K562 (cell line): Measurements from ENCODE around the gene DHRS13. TPM values are rescaled to one million over a fixed set of nuclear protein-coding genes. Genes with fewer than 3 reads are reported as not detected.

Experiments used
- ETV5 ChIP-seq: sonication (generic); formaldehyde crosslinking; IDR thresholded peaks from 2 replicates; pipeline ENCODE4 v1.4.0; 2020; ENCODE audit warnings: low read depth, mild to moderate bottlenecking, missing genetic modification reagents
- NCOA4 ChIP-seq: fragments of 450-650 bp; IDR thresholded peaks from 2 replicates; pipeline ENCODE4 v1.6.1; 2018; ENCODE audit warnings: mild to moderate bottlenecking; ENCODE audit not compliant: partially characterized antibody
- PHF8 ChIP-seq: fragments of 200-600 bp; sonication (generic); IDR thresholded peaks from 2 replicates; pipeline ENCODE4 v1.6.1; 2012; ENCODE audit warnings: mixed run types, mild to moderate bottlenecking, inconsistent platforms, low read length, moderate library complexity, borderline replicate concordance
- RHOXF2B ChIP-seq: fragments of 250-450 bp; sonication (Bioruptor Pico); conservative IDR thresholded peaks from 2 replicates; pipeline ENCODE4 v1.5.1; 2021
- RNF2 ChIP-seq: sonication (generic); IDR thresholded peaks from 2 replicates; pipeline ENCODE4 v1.6.1; 2016
- SAFB ChIP-seq: fragments of 200-400 bp; formaldehyde crosslinking; IDR thresholded peaks from 2 replicates; pipeline ENCODE4 v1.6.1; 2017; ENCODE audit warnings: low read depth, low read length, borderline replicate concordance
- SIN3A ChIP-seq, 2 experiments: fragments of 150-350 bp in 1 of 2; IDR thresholded peaks; 2 replicates each; pipeline ENCODE4 v1.6.1; 2011 to 2016; ENCODE audit warnings: borderline replicate concordance in 2 of 2, low read depth in 2 of 2, low read length in 2 of 2, mild to moderate bottlenecking in 2 of 2, moderate library complexity in 2 of 2; ENCODE audit not compliant: control insufficient read depth in 1 of 2
- ZC3H4 ChIP-seq: sonication (generic); formaldehyde crosslinking; IDR thresholded peaks from 2 replicates; pipeline ENCODE4 v1.9.0; 2021; ENCODE audit warnings: missing genetic modification reagents, borderline replicate concordance
- ZNF212 ChIP-seq: fragments of 450-650 bp; formaldehyde crosslinking; IDR thresholded peaks from 2 replicates; pipeline ENCODE4 v1.4.0; 2020; ENCODE audit warnings: mild to moderate bottlenecking
- ZNF507 ChIP-seq: conservative IDR thresholded peaks from 2 replicates; pipeline ENCODE4 v1.6.1; 2017; ENCODE audit warnings: missing genetic modification characterization, missing compliant biosample characterization
- ZNF79 ChIP-seq: fragments of 250-450 bp; sonication (Bioruptor Pico); IDR thresholded peaks from 2 replicates; pipeline ENCODE4 v1.4.0; 2020; ENCODE audit warnings: low read depth, mild to moderate bottlenecking, moderate library complexity
- polyA plus RNA-seq, 8 experiments: library from polyadenylated mRNA; depleted of rRNA in 4 of 8; stranded (reverse) in 5 of 8; unstranded in 3 of 8; fragments of >200 nt; fragmentation: Nextera tagmentation in 2 of 8; fragmentation: Illumina TruSeq in 1 of 8; extraction: Ambion mirVana in 2 of 8; extraction: Trizol in 1 of 8; gene quantifications; 2 replicates each; pipeline versions ENCODE4 v1.2.1 to v1.2.3, GENCODE V29; 2011 to 2014; ENCODE audit warnings: inconsistent platforms in 1 of 8, missing spikeins in 1 of 8
- total RNA-seq, 7 experiments: library from RNA; depleted of rRNA in 6 of 7; stranded (reverse); fragments of >200 nt in 6 of 7; fragmentation: Illumina TruSeq in 2 of 7; extraction: Trizol in 2 of 7; gene quantifications; 2 replicates each; pipeline versions ENCODE4 v1.2.1 to v1.2.3, GENCODE V29; 2011 to 2021; ENCODE audit warnings: low replicate concordance in 1 of 7
- TF ChIP-seq, protein P1 (sequence below): IDR thresholded peaks from 2 replicates; pipeline ENCODE4 v1.6.1; 2016; ENCODE audit warnings: missing genetic modification characterization, missing compliant biosample characterization
- TF ChIP-seq, protein P2 (sequence below): fragments of 200-800 bp; sonication (Bioruptor generic); IDR thresholded peaks from 2 replicates; pipeline ENCODE4 v1.6.1; 2017; ENCODE audit warnings: missing genetic modification characterization, missing compliant biosample characterization
- TF ChIP-seq, protein P3 (sequence below): sonication (generic); formaldehyde crosslinking; IDR thresholded peaks from 2 replicates; pipeline ENCODE4 v1.8.1; 2023; ENCODE audit warnings: mild to moderate bottlenecking, missing genetic modification reagents
- TF ChIP-seq, protein P4 (sequence below): fragments of 200-800 bp; sonication (Bioruptor generic); IDR thresholded peaks from 2 replicates; pipeline ENCODE4 v1.6.1; 2016; ENCODE audit warnings: missing genetic modification characterization, missing compliant biosample characterization

Gene DHRS13
- total and polyA plus RNA-seq, 9 of the 15 experiments (the other 6 are each of a cell fraction or from before 2014, with no cell fraction given), result 0.32 to 52.3 (median 34.3) TPM; not detected in 1

DNA sequence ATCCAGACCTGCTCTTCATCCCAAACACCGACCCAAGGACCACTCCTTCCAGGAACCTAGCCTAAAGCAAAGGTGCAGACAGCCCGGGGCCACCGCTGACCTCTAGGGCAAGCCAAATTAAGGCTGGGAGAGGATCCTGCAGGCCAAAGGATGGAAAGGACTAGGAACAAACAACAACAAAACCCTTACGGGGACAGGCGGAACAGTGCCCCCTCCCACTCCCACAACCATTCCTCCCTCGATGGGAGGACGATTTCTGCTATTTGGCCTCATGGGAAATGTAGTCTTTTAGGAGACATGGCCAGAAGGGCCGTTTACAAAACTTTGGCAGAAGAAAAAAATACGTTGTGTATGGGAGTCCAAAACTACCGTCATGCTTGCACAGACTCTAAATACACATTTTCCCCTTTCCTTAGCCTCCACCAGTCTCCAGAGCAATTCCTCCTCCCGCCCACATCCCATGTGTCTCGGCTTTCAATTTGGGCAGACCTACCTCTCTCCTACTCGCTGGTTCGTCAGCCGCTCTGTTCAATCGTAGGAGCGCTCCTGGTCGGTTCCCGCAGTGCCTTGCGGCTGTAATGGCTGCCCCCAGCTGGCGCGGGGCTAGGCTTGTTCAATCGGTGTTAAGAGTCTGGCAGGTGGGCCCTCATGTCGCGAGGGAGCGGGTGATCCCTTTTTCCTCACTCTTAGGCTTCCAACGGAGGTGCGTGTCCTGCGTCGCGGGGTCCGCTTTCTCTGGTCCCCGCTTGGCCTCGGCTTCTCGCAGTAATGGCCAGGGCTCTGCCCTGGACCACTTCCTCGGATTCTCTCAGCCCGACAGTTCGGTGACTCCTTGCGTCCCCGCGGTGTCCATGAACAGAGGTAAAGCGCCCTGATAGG is 48.2 kb downstream of the DHRS13 start, which contains the start of gene ERAL1 (continued):
- TF ChIP-seq SIN3A (IDR thresholded peaks at IDR 0.05; ENCODE audit: borderline replicate concordance in 2 of 2, control insufficient read depth in 1 of 2, low read depth in 2 of 2, low read length in 2 of 2), result peak; percentile 97
- TF ChIP-seq ZNF79 (CRISPR knock-in tag), result no peak
- no peak for TF ChIP-seq ZC3H4 (CRISPR knock-in tag)
- TF ChIP-seq, protein P1, sequence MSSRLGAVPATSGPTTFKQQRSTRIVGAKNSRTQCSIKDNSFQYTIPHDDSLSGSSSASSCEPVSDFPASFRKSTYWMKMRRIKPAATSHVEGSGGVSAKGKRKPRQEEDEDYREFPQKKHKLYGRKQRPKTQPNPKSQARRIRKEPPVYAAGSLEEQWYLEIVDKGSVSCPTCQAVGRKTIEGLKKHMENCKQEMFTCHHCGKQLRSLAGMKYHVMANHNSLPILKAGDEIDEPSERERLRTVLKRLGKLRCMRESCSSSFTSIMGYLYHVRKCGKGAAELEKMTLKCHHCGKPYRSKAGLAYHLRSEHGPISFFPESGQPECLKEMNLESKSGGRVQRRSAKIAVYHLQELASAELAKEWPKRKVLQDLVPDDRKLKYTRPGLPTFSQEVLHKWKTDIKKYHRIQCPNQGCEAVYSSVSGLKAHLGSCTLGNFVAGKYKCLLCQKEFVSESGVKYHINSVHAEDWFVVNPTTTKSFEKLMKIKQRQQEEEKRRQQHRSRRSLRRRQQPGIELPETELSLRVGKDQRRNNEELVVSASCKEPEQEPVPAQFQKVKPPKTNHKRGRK, result no peak
- TF ChIP-seq PHF8, result peak; percentile 96
- no peak for TF ChIP-seq SAFB
- TF ChIP-seq RHOXF2B, result 0 out of 2 replicates have a peak, but pooled peaks have one; percentile 83
- TF ChIP-seq, protein P2, sequence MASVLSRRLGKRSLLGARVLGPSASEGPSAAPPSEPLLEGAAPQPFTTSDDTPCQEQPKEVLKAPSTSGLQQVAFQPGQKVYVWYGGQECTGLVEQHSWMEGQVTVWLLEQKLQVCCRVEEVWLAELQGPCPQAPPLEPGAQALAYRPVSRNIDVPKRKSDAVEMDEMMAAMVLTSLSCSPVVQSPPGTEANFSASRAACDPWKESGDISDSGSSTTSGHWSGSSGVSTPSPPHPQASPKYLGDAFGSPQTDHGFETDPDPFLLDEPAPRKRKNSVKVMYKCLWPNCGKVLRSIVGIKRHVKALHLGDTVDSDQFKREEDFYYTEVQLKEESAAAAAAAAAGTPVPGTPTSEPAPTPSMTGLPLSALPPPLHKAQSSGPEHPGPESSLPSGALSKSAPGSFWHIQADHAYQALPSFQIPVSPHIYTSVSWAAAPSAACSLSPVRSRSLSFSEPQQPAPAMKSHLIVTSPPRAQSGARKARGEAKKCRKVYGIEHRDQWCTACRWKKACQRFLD (CRISPR knock-in tag), result peak; percentile 58; the same call in 1 of the 2 replicates
- no peak for TF ChIP-seq ZNF212
- TF ChIP-seq, protein P3, sequence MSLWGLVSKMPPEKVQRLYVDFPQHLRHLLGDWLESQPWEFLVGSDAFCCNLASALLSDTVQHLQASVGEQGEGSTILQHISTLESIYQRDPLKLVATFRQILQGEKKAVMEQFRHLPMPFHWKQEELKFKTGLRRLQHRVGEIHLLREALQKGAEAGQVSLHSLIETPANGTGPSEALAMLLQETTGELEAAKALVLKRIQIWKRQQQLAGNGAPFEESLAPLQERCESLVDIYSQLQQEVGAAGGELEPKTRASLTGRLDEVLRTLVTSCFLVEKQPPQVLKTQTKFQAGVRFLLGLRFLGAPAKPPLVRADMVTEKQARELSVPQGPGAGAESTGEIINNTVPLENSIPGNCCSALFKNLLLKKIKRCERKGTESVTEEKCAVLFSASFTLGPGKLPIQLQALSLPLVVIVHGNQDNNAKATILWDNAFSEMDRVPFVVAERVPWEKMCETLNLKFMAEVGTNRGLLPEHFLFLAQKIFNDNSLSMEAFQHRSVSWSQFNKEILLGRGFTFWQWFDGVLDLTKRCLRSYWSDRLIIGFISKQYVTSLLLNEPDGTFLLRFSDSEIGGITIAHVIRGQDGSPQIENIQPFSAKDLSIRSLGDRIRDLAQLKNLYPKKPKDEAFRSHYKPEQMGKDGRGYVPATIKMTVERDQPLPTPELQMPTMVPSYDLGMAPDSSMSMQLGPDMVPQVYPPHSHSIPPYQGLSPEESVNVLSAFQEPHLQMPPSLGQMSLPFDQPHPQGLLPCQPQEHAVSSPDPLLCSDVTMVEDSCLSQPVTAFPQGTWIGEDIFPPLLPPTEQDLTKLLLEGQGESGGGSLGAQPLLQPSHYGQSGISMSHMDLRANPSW (CRISPR knock-in tag), result no peak; the same call in 1 of the 2 replicates
- TF ChIP-seq ETV5, result 0 out of 2 replicates have a peak, but pooled peaks have one; percentile 13
- TF ChIP-seq NCOA4, result no peak
- TF ChIP-seq ZNF507, result no peak
- TF ChIP-seq, protein P4, sequence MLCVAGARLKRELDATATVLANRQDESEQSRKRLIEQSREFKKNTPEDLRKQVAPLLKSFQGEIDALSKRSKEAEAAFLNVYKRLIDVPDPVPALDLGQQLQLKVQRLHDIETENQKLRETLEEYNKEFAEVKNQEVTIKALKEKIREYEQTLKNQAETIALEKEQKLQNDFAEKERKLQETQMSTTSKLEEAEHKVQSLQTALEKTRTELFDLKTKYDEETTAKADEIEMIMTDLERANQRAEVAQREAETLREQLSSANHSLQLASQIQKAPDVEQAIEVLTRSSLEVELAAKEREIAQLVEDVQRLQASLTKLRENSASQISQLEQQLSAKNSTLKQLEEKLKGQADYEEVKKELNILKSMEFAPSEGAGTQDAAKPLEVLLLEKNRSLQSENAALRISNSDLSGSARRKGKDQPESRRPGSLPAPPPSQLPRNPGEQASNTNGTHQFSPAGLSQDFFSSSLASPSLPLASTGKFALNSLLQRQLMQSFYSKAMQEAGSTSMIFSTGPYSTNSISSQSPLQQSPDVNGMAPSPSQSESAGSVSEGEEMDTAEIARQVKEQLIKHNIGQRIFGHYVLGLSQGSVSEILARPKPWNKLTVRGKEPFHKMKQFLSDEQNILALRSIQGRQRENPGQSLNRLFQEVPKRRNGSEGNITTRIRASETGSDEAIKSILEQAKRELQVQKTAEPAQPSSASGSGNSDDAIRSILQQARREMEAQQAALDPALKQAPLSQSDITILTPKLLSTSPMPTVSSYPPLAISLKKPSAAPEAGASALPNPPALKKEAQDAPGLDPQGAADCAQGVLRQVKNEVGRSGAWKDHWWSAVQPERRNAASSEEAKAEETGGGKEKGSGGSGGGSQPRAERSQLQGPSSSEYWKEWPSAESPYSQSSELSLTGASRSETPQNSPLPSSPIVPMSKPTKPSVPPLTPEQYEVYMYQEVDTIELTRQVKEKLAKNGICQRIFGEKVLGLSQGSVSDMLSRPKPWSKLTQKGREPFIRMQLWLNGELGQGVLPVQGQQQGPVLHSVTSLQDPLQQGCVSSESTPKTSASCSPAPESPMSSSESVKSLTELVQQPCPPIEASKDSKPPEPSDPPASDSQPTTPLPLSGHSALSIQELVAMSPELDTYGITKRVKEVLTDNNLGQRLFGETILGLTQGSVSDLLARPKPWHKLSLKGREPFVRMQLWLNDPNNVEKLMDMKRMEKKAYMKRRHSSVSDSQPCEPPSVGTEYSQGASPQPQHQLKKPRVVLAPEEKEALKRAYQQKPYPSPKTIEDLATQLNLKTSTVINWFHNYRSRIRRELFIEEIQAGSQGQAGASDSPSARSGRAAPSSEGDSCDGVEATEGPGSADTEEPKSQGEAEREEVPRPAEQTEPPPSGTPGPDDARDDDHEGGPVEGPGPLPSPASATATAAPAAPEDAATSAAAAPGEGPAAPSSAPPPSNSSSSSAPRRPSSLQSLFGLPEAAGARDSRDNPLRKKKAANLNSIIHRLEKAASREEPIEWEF (CRISPR knock-in tag), result no peak
- TF ChIP-seq RNF2, result peak; percentile 73; the same call in 1 of the 2 replicates
